Caki2 (cell line): ENCODE data around the gene MAD1L1. TPM values are rescaled to one million over a fixed set of nuclear protein-coding genes. Genes with fewer than 3 reads are reported as not detected.

Source experiments
- DNase-seq: peaks from one replicate; pipeline ENCODE4 v3.0.0-alpha.2; 2015; ENCODE audit warnings: low read depth
- in situ Hi-C: cut with HindIII; loops from 2 replicates; pipeline ENCODE4 v1.10.0; 2016; ENCODE audit warnings: low sequenced_read_pairs, low pct_unique_long_range_greater_than_20kb, mixed read lengths
- total RNA-seq: library from RNA; depleted of rRNA; stranded (reverse); fragments of >200 nt; shearing (Covaris generic); gene quantifications from 2 replicates; pipeline ENCODE4 v1.2.3, GENCODE V29; 2014; ENCODE audit warnings: low replicate concordance

MAD1L1 gene
- total RNA-seq, 1 experiment from 2014 or later: 123 TPM

- in situ Hi-C loops: no loop called here
- no peak for DNase-seq
Observed at GRCh38 chr7:2015251-2015871, 217.4 kb downstream of the MAD1L1 start.

- in situ Hi-C loops: no loop called here
- no peak for DNase-seq
Observed at GRCh38 chr7:2014391-2015241, 218.1 kb downstream of the MAD1L1 start.

GRCh38 chr7:2013381-2014311 lies 219.1 kb downstream of the MAD1L1 start:
- in situ Hi-C loops: no loop called here

DNA sequence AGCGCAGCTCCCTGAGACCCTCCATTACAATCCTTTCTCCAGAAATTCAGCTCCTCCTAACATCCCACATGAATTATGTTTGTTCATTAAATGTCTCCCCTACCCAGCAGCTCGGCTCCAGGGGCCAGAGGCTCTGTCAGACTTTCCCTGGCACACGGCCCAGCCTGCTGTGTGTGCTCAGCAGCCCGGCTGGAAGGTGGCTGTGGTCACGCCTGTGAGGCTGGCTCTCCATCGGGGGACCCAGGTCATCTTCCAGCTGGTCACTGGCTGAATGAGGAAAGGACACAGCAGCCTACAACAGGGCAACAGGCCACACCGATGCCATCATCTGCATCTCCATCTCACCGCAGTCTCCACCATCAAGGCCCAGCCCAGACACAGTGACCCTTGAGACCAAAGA lies 219.8 kb downstream of the MAD1L1 start:
- DNase-seq: no peak
- in situ Hi-C loops: no loop called here

More at GRCh38 chr7:2013381-2014311, 219.1 kb downstream of the MAD1L1 start:
- DNase-seq: no peak

DNA sequence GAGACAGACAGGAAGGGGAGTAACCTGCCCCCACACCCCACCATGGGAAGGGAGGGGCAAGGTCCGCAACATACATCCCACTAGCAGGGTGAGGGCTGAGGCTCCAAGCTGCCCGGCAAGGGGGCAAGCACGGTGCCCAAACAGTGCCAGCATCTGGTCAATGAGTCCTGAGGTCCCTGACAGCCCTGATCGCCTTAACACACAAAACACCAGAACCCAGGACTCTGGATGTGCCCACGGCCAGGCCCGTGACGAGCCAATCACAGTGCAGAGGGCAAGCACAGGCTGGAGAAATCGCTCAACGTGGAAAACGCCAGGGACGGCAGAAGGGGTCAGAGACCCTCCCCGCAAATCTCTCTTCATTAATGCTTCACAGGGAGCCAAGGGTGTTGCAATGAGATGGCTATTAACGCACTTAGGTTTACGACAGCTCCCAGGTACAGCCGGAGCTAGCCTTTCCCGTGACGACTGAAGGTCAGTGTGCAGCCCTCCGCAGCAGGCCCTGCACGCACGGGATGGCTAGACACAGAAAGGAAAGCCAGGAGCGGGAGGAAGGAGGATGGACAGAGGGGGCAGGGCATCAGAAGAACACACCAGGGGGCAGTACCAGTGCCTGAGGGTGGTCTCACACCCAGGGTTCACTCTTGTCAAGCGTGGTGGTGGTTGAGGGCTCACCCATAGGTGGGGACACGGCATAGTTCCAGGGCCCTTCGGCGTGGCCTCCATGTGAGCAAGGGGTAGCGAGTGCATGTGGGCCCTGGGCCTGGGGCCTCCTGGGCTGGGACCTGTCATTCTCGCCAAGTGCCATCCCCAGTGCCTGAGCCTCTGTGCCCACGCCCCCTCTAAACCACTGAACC lies 220.5 kb downstream of the MAD1L1 start:
- in situ Hi-C loops: no loop called here

GRCh38 chr7:2011266-2012043 lies 221.3 kb downstream of the MAD1L1 start:
- in situ Hi-C loops: no loop called here
- no peak for DNase-seq

More for the DNA sequence above, 220.5 kb downstream of the MAD1L1 start:
- DNase-seq: no peak

- in situ Hi-C loops: no loop called here
- DNase-seq: no peak
Observed at GRCh38 chr7:2010551-2011265, 222.0 kb downstream of the MAD1L1 start.

- in situ Hi-C loops: no loop called here
- DNase-seq: no peak
Observed at GRCh38 chr7:2010101-2010500, 222.6 kb downstream of the MAD1L1 start.

- DNase-seq: no peak
- in situ Hi-C loops: no loop called here
Observed at GRCh38 chr7:2009541-2010001, 223.2 kb downstream of the MAD1L1 start.

DNA sequence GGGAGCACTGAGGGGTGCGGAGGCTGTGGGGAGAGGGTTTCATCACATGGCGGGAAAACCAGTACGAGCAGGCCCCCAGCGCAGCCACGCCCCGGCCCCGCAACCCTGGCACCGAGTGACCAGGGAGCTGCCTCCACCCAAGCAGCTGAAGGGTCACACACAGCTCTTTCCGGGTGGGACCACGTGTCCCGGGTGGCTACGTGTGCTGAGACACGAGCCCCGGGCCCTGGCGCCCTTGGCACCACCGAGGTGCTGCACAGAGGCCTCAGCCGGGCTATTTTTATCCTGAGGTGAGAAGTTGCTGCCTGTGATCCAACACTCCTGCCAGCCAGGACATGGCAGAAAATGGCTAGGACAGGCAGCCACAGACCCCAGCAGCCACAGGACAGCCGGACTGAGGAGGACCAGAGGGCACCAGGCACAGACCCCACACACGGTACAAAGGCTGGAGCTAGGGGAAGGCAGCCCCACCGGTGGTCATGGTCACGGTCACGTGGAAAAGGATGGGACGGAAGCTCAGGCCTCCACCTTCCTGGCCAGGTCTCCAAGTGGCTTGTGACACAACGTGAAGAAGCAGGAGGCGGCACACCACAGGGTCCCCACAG lies 223.7 kb downstream of the MAD1L1 start:
- no peak for DNase-seq
- in situ Hi-C loops: no loop called here

- in situ Hi-C loops: no loop called here
- no peak for DNase-seq
Observed at GRCh38 chr7:2008101-2008935, 224.4 kb downstream of the MAD1L1 start.

GRCh38 chr7:2007551-2007950 lies 225.2 kb downstream of the MAD1L1 start:
- in situ Hi-C loops: no loop called here
- DNase-seq: no peak

DNA sequence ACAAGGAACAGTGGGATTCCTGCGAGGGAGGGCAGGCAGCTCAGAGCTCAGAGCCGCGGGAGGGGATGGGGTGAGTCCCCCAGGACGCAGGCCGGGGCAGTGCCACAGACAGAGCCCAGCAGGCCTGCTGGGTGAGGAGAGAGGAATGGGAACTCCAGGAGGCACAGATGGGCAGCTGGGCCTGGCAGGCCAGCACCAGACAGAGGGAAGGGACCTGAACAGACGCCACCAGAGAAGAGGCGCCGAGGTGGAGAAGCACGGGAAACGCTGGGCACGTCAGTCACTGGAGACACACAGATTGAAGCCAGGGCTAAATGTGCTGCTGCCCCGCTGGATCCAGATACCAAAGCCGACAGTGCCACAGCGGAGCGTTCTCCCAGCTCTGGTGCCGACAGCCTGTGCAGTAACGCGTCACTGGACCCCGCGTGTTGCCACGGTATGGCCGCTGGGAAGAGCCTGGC lies 225.8 kb downstream of the MAD1L1 start:
- in situ Hi-C loops: no loop called here
- no peak for DNase-seq

DNA sequence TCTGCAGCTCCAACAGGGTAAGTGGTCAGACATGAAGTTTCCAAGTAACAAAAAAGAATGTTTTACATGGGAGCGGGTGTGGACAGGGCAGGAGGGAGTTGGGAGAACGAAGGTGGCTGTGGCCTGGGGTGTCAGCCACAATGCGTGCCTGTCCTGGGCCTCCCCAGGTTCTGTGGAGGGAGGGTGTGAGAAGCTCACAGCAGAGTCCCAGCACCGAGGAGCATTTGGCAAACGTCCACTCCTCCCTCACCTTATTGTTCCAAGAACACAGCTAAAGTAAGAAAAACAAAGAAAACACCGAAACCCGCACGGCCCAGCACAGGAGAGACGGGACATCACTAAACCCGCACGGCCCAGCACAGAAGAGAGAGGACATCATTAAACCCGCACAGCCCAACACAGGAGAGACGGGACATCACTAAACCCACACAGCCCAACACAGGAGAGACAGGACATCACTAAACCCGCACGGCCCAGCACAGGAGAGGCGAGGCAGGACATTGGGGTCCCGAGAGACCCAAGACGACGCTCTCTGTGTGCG lies 226.4 kb downstream of the MAD1L1 start:
- no peak for DNase-seq
- in situ Hi-C loops: no loop called here

GRCh38 chr7:2005786-2006185 lies 227.0 kb downstream of the MAD1L1 start:
- no peak for DNase-seq
- in situ Hi-C loops: no loop called here
